IgD-negative memory B cell (primary cell): ENCODE results near the gene TNFSF15. TPM values are rescaled to one million over a fixed set of nuclear protein-coding genes. Genes with fewer than 3 reads are reported as not detected.

Source experiments
- H3K27ac Mint-ChIP-seq, 3 donors: one replicate each; pipeline ENCODE4 v1.8.0; 2020 to 2022; ENCODE audit warnings: mild to moderate bottlenecking in 3 of 3, mixed read lengths in 3 of 3, moderate library complexity in 1 of 3
- H3K27me3 Mint-ChIP-seq: one replicate; pipeline ENCODE4 v1.8.0; 2021; ENCODE audit warnings: mixed read lengths
- H3K36me3 Mint-ChIP-seq: one replicate; pipeline ENCODE4 v1.8.0; 2020; ENCODE audit warnings: mild to moderate bottlenecking, mixed read lengths
- H3K4me1 Mint-ChIP-seq, 3 donors: one replicate each; pipeline ENCODE4 v1.8.0; 2020 to 2022; ENCODE audit warnings: mixed read lengths in 3 of 3, mild to moderate bottlenecking in 1 of 3
- H3K4me3 Mint-ChIP-seq, 4 donors: one replicate each; pipeline ENCODE4 v1.8.0; 2020 to 2022; ENCODE audit warnings: mild to moderate bottlenecking in 4 of 4, mixed read lengths in 4 of 4, moderate library complexity in 3 of 4
- H3K9me3 Mint-ChIP-seq, 3 donors: one replicate each; pipeline ENCODE4 v1.8.0; 2020 to 2021; ENCODE audit warnings: mixed read lengths in 3 of 3, mild to moderate bottlenecking in 1 of 3
- polyA plus RNA-seq: library from polyadenylated mRNA; unstranded; fragments of 300-500 nt; fragmentation: Illumina TruSeq; gene quantifications from one replicate; pipeline ENCODE4 v1.2.3, GENCODE V29; 2021

Gene TNFSF15
- polyA plus RNA-seq, 1 donor from 2014 or later = 0.03 TPM

DNA sequence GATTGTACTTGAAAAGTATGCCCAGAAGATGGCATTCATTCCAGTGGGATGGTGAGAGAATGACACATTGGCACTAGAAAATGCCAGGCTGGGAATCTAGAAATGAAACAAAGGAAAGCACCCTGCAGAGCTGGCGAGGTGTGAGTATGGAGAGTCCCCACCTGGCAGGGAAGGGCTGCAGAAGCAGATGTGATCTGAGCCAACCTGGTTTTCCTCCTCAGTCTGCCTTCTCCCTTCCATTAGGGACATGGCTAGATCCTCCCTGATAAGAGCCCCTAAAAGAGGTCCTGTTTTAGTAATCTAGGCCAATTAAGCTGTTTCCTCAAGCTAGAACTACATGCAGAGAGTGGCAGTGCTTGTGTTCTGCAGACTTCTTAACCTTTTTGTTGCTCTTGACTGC is 24.7 kb upstream of the TNFSF15 start:
- Mint-ChIP-seq H3K36me3 (no peaks in the 10 kb centered on the region), H3K4me1 (peaks cover 0 to 2% (median 0%) of the 10 kb centered on the region in 3 donors), H3K4me3 (no peak overlapping the region), H3K27ac (no peak overlapping the region), H3K9me3 (peaks cover 0 to 6% (median 0%) of the 10 kb centered on the region in 3 donors), H3K27me3 (peaks cover 14% of the 10 kb centered on the region)

DNA sequence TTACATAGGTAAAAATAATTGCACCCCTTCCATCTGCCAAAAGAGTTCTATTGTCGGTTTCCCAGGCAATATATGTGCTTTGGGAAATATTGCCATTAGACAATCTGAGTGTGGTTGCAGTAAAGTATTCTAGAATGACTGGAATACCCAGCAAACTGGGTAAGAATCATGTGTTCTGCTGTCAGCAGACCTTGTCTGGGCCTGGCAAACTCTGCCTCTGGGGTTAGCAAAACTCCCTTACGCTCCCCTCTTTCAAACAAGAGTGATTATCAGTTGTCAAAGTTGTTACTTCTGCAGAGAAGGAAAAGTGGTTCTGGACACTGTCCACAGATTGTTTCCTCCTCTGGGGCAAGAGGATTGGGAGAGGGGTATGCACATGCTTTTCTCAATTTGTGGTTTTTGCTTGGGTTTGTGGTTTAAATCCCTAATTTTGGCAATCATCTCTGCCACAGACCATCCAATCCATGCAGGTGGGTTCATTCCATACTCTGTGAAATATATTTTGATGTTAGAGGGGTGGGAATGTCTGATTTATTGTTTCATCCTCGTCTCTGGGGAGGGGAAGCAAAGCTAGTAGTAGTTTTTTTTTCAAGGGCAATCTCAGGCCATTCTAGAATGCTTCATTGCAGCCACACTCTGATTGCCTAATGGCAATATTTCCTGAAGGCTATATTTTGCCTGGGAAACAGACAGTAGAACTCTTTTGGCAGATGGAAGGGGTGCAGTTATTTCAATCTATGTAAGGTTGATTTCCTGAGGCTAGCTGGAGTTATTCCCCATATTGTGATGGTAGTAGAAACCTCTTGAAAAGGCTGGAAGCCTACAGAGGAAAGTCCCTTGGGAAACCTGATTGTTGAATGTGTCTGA is 24.0 kb upstream of the TNFSF15 start:
- Mint-ChIP-seq H3K4me3 (no peak overlapping the region), H3K27ac (no peak overlapping the region), H3K36me3 (no peaks in the 10 kb centered on the region), H3K27me3 (peaks cover 8% of the 10 kb centered on the region), H3K9me3 (peaks cover 0 to 6% (median 0%) of the 10 kb centered on the region in 3 donors), H3K4me1 (no peaks in the 10 kb centered on the region)

DNA sequence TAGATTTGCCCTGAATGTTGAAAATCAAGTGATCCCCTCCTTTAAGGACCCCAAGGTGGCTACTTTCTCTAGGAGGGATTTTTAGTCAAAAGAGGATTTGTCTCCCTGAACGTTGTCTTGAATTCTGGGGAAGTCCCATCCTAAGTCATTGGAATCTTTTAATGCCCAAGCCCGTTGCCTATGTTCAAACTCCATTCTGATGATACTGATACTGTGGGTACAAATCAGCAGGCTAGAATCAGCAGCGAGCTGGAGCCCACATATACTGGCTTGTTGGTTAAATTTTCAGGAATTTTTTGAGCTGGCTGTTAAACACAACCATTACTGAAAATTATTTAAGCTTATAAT is 22.4 kb upstream of the TNFSF15 start:
- Mint-ChIP-seq H3K4me1 (no peaks in the 10 kb centered on the region), H3K27ac (no peak overlapping the region), H3K4me3 (no peak overlapping the region), H3K36me3 (no peaks in the 10 kb centered on the region), H3K27me3 (peaks cover 3% of the 10 kb centered on the region), H3K9me3 (peaks cover 0 to 6% (median 0%) of the 10 kb centered on the region in 3 donors)

GRCh38 chr9:114827641-114828302 is 21.9 kb upstream of the TNFSF15 start:
- H3K4me1 Mint-ChIP-seq = peaks cover 0 to 1% (median 0%) of the 10 kb centered on the region in 3 donors
- H3K4me3 Mint-ChIP-seq = no peak overlapping the region
- H3K27ac Mint-ChIP-seq = no peak overlapping the region
- H3K27me3 Mint-ChIP-seq = peaks cover 3% of the 10 kb centered on the region
- peaks cover 0 to 6% (median 0%) of the 10 kb centered on the region in 3 donors for H3K9me3 Mint-ChIP-seq
- no peaks in the 10 kb centered on the region for H3K36me3 Mint-ChIP-seq

DNA sequence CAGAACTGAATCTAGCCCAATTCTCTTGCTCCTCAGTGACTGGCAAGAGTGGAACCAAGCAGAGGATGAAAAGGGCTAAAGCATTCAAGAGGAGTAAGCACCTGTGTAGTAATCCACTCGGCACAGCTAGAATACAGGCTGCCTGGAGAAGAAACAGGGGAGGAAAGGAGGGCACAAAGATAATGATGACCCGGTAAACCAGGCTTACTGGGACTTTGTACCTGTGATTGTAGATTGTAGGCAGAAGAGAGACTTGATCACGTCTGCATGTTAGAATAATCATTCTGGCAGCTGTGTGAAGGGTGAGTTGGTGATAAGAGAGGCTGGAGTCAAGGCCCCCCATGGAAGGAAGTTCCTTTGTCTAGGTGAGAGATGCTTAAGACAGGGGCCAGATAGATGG is 20.6 kb upstream of the TNFSF15 start:
- Mint-ChIP-seq H3K27ac (no peak overlapping the region), H3K36me3 (peaks cover 1% of the 10 kb centered on the region)

GRCh38 chr9:114825126-114825795 is 19.4 kb upstream of the TNFSF15 start:
- Mint-ChIP-seq H3K4me1 (peaks cover 0 to 3% (median 1%) of the 10 kb centered on the region in 3 donors), H3K36me3 (peaks cover 1% of the 10 kb centered on the region), H3K9me3 (no peaks in the 10 kb centered on the region), H3K4me3 (no peak overlapping the region), H3K27me3 (peaks cover 1% of the 10 kb centered on the region), H3K27ac (no peak overlapping the region)

More for the DNA sequence above, 20.6 kb upstream of the TNFSF15 start:
- Mint-ChIP-seq H3K9me3 (no peaks in the 10 kb centered on the region), H3K27me3 (peaks cover 1% of the 10 kb centered on the region), H3K4me3 (no peak overlapping the region), H3K4me1 (peaks cover 0 to 3% (median 1%) of the 10 kb centered on the region in 3 donors)

DNA sequence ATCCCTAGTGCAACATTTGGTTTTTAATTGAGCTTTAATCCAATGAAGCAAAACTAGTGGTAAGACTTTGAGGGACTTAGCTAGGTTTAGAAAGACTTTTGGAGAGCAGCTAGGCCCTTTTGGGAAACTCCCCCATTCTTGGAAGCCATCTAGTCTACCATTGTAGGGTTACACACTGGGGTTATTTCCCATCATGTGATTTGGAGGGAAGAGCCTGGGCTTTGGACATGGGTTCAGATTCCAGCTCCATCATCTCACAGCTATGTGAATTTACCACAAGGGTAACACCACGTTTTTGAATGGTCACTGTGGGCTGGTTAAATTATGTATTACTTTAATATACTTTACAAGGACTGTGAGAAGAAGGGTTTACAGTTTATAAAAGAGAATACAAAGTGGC is 18.3 kb upstream of the TNFSF15 start:
- H3K36me3 Mint-ChIP-seq = peaks cover 1% of the 10 kb centered on the region
- no peak overlapping the region for H3K4me3 Mint-ChIP-seq
- no peaks in the 10 kb centered on the region for H3K9me3 Mint-ChIP-seq
- H3K27ac Mint-ChIP-seq = no peak overlapping the region
- peaks cover 1% of the 10 kb centered on the region for H3K27me3 Mint-ChIP-seq
- H3K4me1 Mint-ChIP-seq = peaks cover 0 to 3% (median 3%) of the 10 kb centered on the region in 3 donors

- Mint-ChIP-seq H3K4me1 (peaks cover 0 to 3% (median 3%) of the 10 kb centered on the region in 3 donors), H3K9me3 (no peaks in the 10 kb centered on the region), H3K27me3 (peaks cover 1% of the 10 kb centered on the region)
Measured at GRCh38 chr9:114823441-114823840, 17.6 kb upstream of the TNFSF15 start.

GRCh38 chr9:114822708-114823107 is 16.9 kb upstream of the TNFSF15 start:
- Mint-ChIP-seq H3K36me3 (peaks cover 1% of the 10 kb centered on the region), H3K4me1 (peaks cover 0 to 3% (median 3%) of the 10 kb centered on the region in 3 donors), H3K4me3 (no peak overlapping the region)

More at GRCh38 chr9:114823441-114823840, 17.6 kb upstream of the TNFSF15 start:
- H3K27ac Mint-ChIP-seq = no peak overlapping the region
- H3K4me3 Mint-ChIP-seq = no peak overlapping the region
- peaks cover 1% of the 10 kb centered on the region for H3K36me3 Mint-ChIP-seq

GRCh38 chr9:114820776-114821501 is 15.1 kb upstream of the TNFSF15 start:
- Mint-ChIP-seq H3K4me1 (peaks cover 0 to 3% (median 3%) of the 10 kb centered on the region in 3 donors), H3K36me3 (peaks cover 1% of the 10 kb centered on the region), H3K27ac (no peak overlapping the region), H3K4me3 (no peak overlapping the region), H3K27me3 (peaks cover 3% of the 10 kb centered on the region), H3K9me3 (no peaks in the 10 kb centered on the region)

More at GRCh38 chr9:114822708-114823107, 16.9 kb upstream of the TNFSF15 start:
- no peaks in the 10 kb centered on the region for H3K9me3 Mint-ChIP-seq
- H3K27me3 Mint-ChIP-seq = peaks cover under 1% of the 10 kb centered on the region
- H3K27ac Mint-ChIP-seq = no peak overlapping the region

GRCh38 chr9:114818178-114818577 is 12.3 kb upstream of the TNFSF15 start:
- Mint-ChIP-seq H3K36me3 (peaks cover 3% of the 10 kb centered on the region), H3K4me3 (no peak overlapping the region), H3K27ac (no peak overlapping the region), H3K4me1 (peaks cover 0 to 3% (median 3%) of the 10 kb centered on the region in 3 donors), H3K27me3 (peaks cover 16% of the 10 kb centered on the region), H3K9me3 (peaks cover 0 to 2% (median 0%) of the 10 kb centered on the region in 3 donors)

GRCh38 chr9:114813717-114814418 is 8.0 kb upstream of the TNFSF15 start:
- H3K4me3 Mint-ChIP-seq = peak overlapping the region in 1 of 4 donors; percentile 30
- peaks cover 0 to 9% (median 4%) of the 10 kb centered on the region in 3 donors for H3K4me1 Mint-ChIP-seq
- H3K27me3 Mint-ChIP-seq = peaks cover 33% of the 10 kb centered on the region
- peaks cover 2% of the 10 kb centered on the region for H3K36me3 Mint-ChIP-seq
- H3K9me3 Mint-ChIP-seq = peaks cover 0 to 2% (median 0%) of the 10 kb centered on the region in 3 donors
- H3K27ac Mint-ChIP-seq = no peak overlapping the region

- H3K27me3 Mint-ChIP-seq = peaks cover 36% of the 10 kb centered on the region
- H3K27ac Mint-ChIP-seq = no peak overlapping the region
- H3K9me3 Mint-ChIP-seq = peaks cover 0 to 2% (median 0%) of the 10 kb centered on the region in 3 donors
- H3K4me1 Mint-ChIP-seq = peaks cover 12 to 23% (median 19%) of the 10 kb centered on the region in 3 donors
- H3K4me3 Mint-ChIP-seq = no peak overlapping the region
- H3K36me3 Mint-ChIP-seq = peaks cover 2% of the 10 kb centered on the region
Measured at GRCh38 chr9:114811966-114812636, 6.3 kb upstream of the TNFSF15 start.
